ENCODE results near the gene DNAH1. TPM values are rescaled to one million over a fixed set of nuclear protein-coding genes. Genes with fewer than 3 reads are reported as not detected.

The DNAH1 gene
- total and polyA plus RNA-seq, 2 experiments from 2014 or later: 0.81 to 1.8 TPM

GRCh38 chr3:52440671-52441070 lies 124.6 kb downstream of the DNAH1 start:
- Histone ChIP-seq H3K36me3 (ENCODE audit: insufficient read depth) (no peaks in the 10 kb centered on the region), H2AFZ (no peak overlapping the region), H3K4me1 (ENCODE audit: insufficient read depth) (no peaks in the 10 kb centered on the region), H3K4me3 (no peak overlapping the region), H3K4me2 (no peak overlapping the region), H3K27me3 (ENCODE audit: insufficient read depth) (no peaks in the 10 kb centered on the region), H3K9me2 (ENCODE audit: insufficient read depth) (peaks cover 7% of the 10 kb centered on the region; the same call in 1 of the 2 replicates), H3K27ac (ENCODE audit: low read depth) (no peak overlapping the region), H3K79me2 (replicated peaks; ENCODE audit: insufficient read depth) (no peaks in the 10 kb centered on the region), H4K20me1 (replicated peaks; ENCODE audit: insufficient read depth) (no peaks in the 10 kb centered on the region), H3F3A (replicated peaks; ENCODE audit: low read depth) (no peaks in the 10 kb centered on the region)
- no peak for ATAC-seq
- DNase-seq (ENCODE audit: low spot score): no peak
- no peaks in the 10 kb centered on the region for H3K9me3 Mint-ChIP-seq
- H3K4me1 Mint-ChIP-seq: peaks cover 8% of the 10 kb centered on the region; the same call in 2 of the 3 replicates
- H3K4me3 Mint-ChIP-seq: no peak overlapping the region
- no peaks in the 10 kb centered on the region; the same call in 2 of the 3 replicates for H3K36me3 Mint-ChIP-seq (ENCODE audit: low read depth)
- H3K27me3 Mint-ChIP-seq (ENCODE audit: insufficient read depth, low read depth, poor library complexity): peaks cover 11% of the 10 kb centered on the region
- no peak overlapping the region for H3K27ac Mint-ChIP-seq
- no peak for TF ChIP-seq POLR2AphosphoS5 (IDR thresholded peaks at IDR 0.05; ENCODE audit: low read depth)
- TF ChIP-seq, protein P1, sequence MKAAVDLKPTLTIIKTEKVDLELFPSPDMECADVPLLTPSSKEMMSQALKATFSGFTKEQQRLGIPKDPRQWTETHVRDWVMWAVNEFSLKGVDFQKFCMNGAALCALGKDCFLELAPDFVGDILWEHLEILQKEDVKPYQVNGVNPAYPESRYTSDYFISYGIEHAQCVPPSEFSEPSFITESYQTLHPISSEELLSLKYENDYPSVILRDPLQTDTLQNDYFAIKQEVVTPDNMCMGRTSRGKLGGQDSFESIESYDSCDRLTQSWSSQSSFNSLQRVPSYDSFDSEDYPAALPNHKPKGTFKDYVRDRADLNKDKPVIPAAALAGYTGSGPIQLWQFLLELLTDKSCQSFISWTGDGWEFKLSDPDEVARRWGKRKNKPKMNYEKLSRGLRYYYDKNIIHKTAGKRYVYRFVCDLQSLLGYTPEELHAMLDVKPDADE (IDR thresholded peaks at IDR 0.05): no peak
- TF ChIP-seq EZH2 (IDR thresholded peaks at IDR 0.05; ENCODE audit: low read depth, unreplicated experiment): no peak
- no peak for TF ChIP-seq ZNF114 (CRISPR knock-in tag; IDR thresholded peaks at IDR 0.05)

GRCh38 chr3:52441091-52441771 lies 125.1 kb downstream of the DNAH1 start:
- no peak overlapping the region for H2AFZ ChIP-seq
- H3K27ac ChIP-seq (ENCODE audit: low read depth): no peak overlapping the region
- Mint-ChIP-seq H3K36me3 (ENCODE audit: low read depth) (no peaks in the 10 kb centered on the region; the same call in 2 of the 3 replicates), H3K27ac (no peak overlapping the region), H3K27me3 (ENCODE audit: insufficient read depth, low read depth, poor library complexity) (peaks cover 7% of the 10 kb centered on the region), H3K4me1 (peaks cover 8% of the 10 kb centered on the region; the same call in 2 of the 3 replicates), H3K9me3 (no peaks in the 10 kb centered on the region), H3K4me3 (no peak overlapping the region)
- no peak overlapping the region for H3K4me3 ChIP-seq
- peaks cover 8% of the 10 kb centered on the region; the same call in 1 of the 2 replicates for H3K9me2 ChIP-seq (ENCODE audit: insufficient read depth)
- H3K36me3 ChIP-seq (ENCODE audit: insufficient read depth): no peaks in the 10 kb centered on the region
- no peaks in the 10 kb centered on the region for H3K27me3 ChIP-seq (ENCODE audit: insufficient read depth)
- no peak for ATAC-seq
- no peaks in the 10 kb centered on the region for H3K79me2 ChIP-seq (replicated peaks; ENCODE audit: insufficient read depth)
- no peak for DNase-seq (ENCODE audit: low spot score)
- no peaks in the 10 kb centered on the region for H3K4me1 ChIP-seq (ENCODE audit: insufficient read depth)
- H3K4me2 ChIP-seq: no peak overlapping the region
- H4K20me1 ChIP-seq (replicated peaks; ENCODE audit: insufficient read depth): no peaks in the 10 kb centered on the region
- H3F3A ChIP-seq (replicated peaks; ENCODE audit: low read depth): no peaks in the 10 kb centered on the region
- TF ChIP-seq EZH2 (IDR thresholded peaks at IDR 0.05; ENCODE audit: low read depth, unreplicated experiment) (no peak), CREB1 (CRISPR knock-in tag; IDR thresholded peaks at IDR 0.05; ENCODE audit: low read depth) (no peak), REST (IDR thresholded peaks at IDR 0.05; ENCODE audit: unreplicated experiment) (no peak), POLR2AphosphoS5 (IDR thresholded peaks at IDR 0.05; ENCODE audit: low read depth) (no peak), STAT1 (IDR thresholded peaks at IDR 0.05; ENCODE audit: unreplicated experiment) (no peak), EZH2phosphoT487 (IDR thresholded peaks at IDR 0.05; ENCODE audit: unreplicated experiment) (no peak), JUNB (IDR thresholded peaks at IDR 0.05; ENCODE audit: unreplicated experiment) (no peak), ZNF114 (CRISPR knock-in tag; IDR thresholded peaks at IDR 0.05) (no peak)
- TF ChIP-seq, protein P1 (IDR thresholded peaks at IDR 0.05): no peak

Measured in GM23338 (cell line).